GM18499 (cell line): Measurements from ENCODE around the gene BFAR.
"Not testable (repeated sequence)": the region's sequence is repeated elsewhere in the genome, so short reads cannot be mapped to it uniquely, and the experiment has no call there.

ENCODE experiments used
- ATAC-seq: cut with Tn5 transposase; IDR thresholded peaks from one replicate; pipeline ENCODE4 v1.9.1; 2021; ENCODE audit warnings: moderate number of reproducible peaks; ENCODE audit not compliant: insufficient read depth, unreplicated experiment

Gene BFAR

GRCh38 chr16:14682121-14682520 is 49.4 kb downstream of the BFAR start:
- ATAC-seq, result no peak

GRCh38 chr16:14685870-14686793 is 53.4 kb downstream of the BFAR start:
- not testable (repeated sequence) for ATAC-seq

GRCh38 chr16:14694129-14694528 is 61.4 kb downstream of the BFAR start, which contains the start of gene PLA2G10:
PLA2G10 (minus strand) TSS chr16:14694308; CDS start chr16:14694229, 79 bp downstream.
- ATAC-seq, result not testable (repeated sequence)

- ATAC-seq, result not testable (repeated sequence)
Observed at GRCh38 chr16:14701859-14702258, 69.1 kb downstream of the BFAR start.

- ATAC-seq, result not testable (repeated sequence)
Observed at GRCh38 chr16:14702672-14703071, 69.9 kb downstream of the BFAR start.

GRCh38 chr16:14703156-14704011 is 70.6 kb downstream of the BFAR start, which contains the start of gene NPIPA3:
NPIPA3 (plus strand) TSS chr16:14703411; CDS start chr16:14708944, 5,533 bp downstream.
- ATAC-seq, result peak; percentile 80
